Astrocyte of the spinal cord (primary cell): ENCODE data around the gene DNM1L.

Experiments
- DNase-seq: peaks from one replicate; pipeline ENCODE4 v3.0.0; 2011; ENCODE audit warnings: low read depth, low spot score
- H3K4me3 ChIP-seq: 2 replicates; pipeline ENCODE4 v1.5.1; 2011; ENCODE audit warnings: low read depth, mild to moderate bottlenecking, low read length, moderate library complexity
- CTCF ChIP-seq: IDR thresholded peaks from 2 replicates; pipeline ENCODE4 v1.5.1; 2012; ENCODE audit warnings: low read depth, mild to moderate bottlenecking, low read length, inconsistent platforms
- in situ Hi-C: cut with HindIII; loops from 2 replicates; pipeline ENCODE4 v1.10.0; 2017; ENCODE audit warnings: low sequenced_read_pairs

Gene DNM1L

GRCh38 chr12:32739279-32739678 lies 60.2 kb downstream of the DNM1L start:
- no peak for DNase-seq
- in situ Hi-C loops, result no loop called here
- no peak overlapping the region for H3K4me3 ChIP-seq
- no peak for TF ChIP-seq CTCF

GRCh38 chr12:32742133-32742532 lies 63.0 kb downstream of the DNM1L start:
- TF ChIP-seq CTCF, result no peak
- H3K4me3 ChIP-seq, result no peak overlapping the region
- no peak for DNase-seq
- in situ Hi-C loops, result no loop called here

GRCh38 chr12:32743264-32743663 lies 64.2 kb downstream of the DNM1L start:
- no peak for DNase-seq
- no peak for TF ChIP-seq CTCF
- in situ Hi-C loops, result no loop called here
- no peak overlapping the region for H3K4me3 ChIP-seq

- DNase-seq, result no peak
- in situ Hi-C loops, result no loop called here
- TF ChIP-seq CTCF, result no peak
- H3K4me3 ChIP-seq, result no peak overlapping the region
Measured at GRCh38 chr12:32753605-32754004, 74.5 kb downstream of the DNM1L start.

GRCh38 chr12:32754111-32754510 lies 75.0 kb downstream of the DNM1L start:
- TF ChIP-seq CTCF, result no peak
- peak overlapping the region; percentile 100 for H3K4me3 ChIP-seq
- DNase-seq, result no peak
- in situ Hi-C loops, result no loop called here

- in situ Hi-C loops, result no loop called here
- peak; percentile 89 for TF ChIP-seq CTCF
- peak; percentile 79 for DNase-seq
- peak overlapping the region; percentile 100 for H3K4me3 ChIP-seq
Measured at GRCh38 chr12:32755051-32755653, 76.1 kb downstream of the DNM1L start.
